DMS114 treated with DMSO at 0.1 percent for 48 hours (cell line): ENCODE data around the gene TFAP2A.

ENCODE experiments used
- DNase-seq: peaks from one replicate; lab custom pipeline; 2025; ENCODE audit not compliant: unreplicated experiment; lab: John Stamatoyannopoulos, UW

Gene TFAP2A

DNA sequence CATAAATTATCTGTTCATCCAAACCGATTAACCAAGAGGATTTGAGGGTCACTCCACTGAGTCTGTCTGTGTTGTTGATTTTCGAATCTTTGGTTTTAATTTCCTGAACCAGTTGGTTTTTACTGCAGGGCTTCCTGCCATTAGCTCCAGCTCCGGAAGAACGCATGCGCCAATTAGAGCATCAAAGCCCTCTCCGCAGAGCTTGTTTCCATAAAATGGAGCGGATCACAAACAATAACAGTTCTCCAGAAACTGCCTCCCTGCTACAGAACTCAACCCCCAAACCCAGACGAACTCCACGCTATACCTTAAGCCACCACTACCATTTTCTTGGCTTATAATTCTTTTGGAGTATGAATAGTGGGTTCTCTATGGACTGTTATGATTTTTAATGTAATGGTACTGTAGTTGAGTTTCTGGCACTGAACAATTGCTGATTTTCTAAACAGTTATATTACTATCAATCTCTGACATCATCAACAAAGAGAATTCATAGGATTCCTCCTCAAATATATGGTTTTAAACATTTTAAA lies 13.8 kb downstream of the TFAP2A start:
- no peak for DNase-seq

DNA sequence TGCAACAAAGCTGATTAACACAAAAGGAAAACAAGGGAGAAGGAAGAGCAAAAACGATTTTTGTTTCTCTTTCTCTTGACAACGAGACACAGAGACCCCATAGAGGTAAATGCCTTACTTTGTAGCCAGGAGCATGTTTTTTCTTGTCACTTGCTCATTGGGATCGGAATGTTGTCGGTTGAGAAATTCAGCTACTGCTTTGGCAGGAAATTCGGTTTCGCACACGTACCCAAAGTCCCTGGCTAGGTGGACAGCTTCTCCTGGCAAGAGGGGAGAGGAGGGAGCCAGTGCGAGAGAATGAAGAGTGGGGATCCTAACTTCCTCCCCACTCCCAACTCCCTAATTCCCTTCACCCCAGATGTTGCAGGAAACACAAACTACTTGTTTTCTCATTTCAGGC lies 14.5 kb downstream of the TFAP2A start:
- DNase-seq, result no peak

DNA sequence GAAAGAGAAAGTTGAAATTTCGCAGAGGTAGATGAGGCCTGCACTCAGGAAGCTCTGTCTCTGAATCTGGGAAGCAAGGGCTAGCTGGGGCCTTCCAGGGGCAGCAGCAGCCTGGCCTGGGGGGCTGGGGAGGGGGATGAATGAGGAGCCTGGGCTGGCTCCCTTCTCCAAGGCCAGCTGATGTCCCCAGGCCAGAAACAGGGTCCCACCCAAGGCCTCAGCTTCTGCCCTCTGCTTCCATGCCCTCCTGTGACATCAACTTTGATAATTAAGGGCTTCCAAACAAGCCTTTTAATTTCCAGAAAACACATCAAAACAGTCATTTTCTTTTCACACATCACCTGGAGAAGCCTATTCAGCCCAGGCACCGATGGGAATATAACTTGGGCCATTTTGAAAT lies 15.4 kb downstream of the TFAP2A start:
- no peak for DNase-seq

DNA sequence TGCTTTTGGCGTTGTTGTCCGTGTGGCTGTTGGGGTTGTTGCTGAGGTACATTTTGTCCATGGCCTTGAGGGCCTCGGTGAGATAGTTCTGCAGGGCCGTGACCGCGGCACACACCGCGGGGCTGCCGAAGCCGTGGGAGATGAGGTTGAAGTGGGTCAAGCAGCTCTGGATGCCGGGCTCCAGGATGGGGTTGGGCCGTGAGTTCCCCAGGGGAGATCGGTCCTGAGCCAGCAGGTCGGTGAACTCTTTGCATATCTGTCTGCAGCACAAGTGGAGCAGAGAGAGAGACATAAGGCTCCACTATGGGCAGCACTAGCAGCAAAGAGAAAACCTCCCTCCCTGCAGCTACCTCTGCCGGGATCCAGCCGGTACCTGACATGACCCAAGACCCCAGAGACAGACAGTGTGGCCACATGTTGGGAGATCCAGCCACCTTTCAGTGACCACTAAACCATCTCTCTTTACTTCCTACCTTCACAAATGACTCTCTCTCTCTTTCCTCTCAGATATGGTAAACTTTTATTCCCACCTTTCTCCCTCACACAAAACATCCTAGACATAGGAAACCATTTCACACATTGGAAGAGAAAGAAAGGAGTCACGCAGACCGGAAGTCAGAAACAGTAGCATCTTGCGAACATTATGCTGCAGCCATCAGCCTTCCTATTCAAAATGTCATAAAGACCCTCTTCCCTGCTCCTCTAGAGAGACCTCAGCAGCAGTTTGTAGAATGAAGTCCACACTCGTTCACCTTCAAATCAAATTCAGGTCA lies 16.2 kb downstream of the TFAP2A start:
- no peak for DNase-seq

DNA sequence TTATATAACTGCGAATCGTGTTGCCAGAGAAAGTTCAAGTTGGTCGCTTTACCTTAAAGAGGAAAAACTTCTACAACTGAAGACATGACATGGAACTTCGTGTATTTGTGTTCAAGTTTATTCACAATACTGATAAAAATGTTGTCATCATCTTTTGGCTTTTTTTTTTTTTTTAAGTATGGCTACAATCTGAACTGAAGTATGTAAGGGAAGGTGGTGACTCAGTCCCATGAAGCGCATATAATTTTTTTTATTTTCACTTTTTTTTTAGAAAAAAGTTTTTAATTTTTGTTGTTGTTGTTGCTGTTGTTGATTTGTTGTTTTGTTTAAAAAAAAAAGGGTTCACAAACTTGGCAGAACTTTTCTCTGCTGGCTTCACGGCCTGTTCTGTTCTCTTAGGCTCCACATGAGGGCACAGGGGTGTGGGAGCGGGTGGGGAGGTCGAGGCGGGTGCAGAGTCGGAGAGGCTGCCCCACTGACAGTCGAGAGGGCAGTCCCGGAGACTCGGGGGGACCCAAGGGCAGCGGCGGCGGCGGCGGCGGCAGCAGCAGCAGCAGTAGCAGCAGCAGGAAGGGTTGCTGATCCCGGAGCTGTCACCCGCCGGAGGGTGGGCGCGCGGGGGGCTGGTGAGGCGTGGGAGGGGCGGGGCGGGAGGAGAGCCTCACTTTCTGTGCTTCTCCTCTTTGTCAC lies 17.0 kb downstream of the TFAP2A start:
- DNase-seq, result no peak

DNA sequence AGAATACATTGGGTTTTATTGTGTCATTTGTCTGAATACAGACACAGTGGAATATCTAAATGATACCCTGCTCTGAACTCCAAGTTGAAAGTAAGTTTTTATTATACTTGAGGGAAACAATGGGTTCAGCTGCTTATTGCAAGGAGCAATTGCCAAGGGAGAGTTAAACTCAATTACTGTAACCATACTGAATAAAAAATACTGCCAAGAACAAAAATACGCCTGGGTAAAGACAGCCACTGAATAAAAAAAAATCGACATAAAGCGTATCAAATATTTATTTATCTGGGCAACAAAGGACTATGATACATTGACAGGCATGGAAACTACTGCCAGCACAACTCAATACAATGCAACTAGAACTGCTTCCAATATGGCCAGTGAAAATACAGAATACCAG lies 18.1 kb downstream of the TFAP2A start:
- no peak for DNase-seq

DNA sequence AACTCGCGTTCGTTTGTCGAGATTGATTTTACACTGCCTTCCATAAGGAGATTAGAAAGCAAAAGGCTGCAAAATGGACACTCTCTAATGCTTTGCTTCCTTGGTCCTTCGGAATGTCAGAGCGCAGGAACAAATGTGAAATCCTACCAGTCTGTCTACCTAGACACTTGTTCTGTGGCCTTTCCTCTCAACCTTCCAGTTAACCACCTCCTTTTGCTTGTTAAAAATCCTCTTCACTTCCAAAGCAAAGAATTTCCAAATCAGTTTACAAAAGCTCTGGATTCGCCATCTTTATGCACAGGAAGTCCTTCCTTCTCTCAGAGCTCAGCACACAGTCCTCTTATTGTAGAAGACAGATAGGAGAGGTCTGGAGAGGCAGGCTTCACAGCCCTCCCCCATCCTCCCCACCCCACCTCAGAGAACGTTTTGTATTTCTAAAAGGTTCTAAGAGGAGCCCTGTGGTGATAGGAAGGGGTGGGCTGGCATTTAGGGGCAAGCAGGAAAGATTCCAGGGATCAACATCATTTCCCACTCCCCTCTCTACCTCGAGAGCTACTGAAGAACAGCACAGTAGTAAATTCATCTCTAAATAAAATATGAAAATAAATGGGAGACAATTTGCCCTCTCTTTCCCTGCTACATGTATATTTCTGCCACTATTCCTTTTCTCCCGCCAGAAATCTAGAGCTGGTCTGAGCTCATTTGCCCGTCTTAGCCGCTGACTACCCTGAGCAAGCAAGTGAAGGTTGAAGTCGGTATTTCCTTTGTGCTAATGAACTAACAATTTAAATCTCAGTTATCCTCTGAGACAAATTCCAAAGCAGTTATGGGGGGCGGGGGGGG lies 18.9 kb downstream of the TFAP2A start:
- DNase-seq, result peak; percentile 51

DNA sequence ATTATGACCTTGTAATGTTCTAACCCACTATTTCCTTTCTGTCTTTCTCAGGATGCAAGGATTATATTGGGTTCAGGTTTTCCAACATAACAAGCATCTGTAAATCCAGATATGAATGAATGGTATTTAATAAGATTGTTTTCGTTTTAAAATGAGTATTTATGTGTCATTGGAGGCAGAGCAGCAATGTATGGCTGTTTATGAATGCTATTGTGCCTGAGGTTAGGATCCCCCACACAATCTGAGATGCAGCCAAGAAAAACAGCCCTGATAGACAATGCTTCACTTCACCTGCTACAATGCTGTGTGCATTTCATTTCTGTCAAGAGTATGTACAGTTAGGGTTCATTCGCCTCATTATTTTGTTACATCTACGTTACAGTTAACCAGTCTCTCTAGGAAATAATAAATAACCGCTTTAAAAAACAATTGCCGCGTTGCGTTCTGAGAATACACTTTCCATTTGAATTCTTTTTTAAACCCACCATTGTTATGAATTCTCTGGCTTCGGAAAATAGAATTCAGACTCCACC lies 19.6 kb downstream of the TFAP2A start:
- peak; percentile 32 for DNase-seq

DNA sequence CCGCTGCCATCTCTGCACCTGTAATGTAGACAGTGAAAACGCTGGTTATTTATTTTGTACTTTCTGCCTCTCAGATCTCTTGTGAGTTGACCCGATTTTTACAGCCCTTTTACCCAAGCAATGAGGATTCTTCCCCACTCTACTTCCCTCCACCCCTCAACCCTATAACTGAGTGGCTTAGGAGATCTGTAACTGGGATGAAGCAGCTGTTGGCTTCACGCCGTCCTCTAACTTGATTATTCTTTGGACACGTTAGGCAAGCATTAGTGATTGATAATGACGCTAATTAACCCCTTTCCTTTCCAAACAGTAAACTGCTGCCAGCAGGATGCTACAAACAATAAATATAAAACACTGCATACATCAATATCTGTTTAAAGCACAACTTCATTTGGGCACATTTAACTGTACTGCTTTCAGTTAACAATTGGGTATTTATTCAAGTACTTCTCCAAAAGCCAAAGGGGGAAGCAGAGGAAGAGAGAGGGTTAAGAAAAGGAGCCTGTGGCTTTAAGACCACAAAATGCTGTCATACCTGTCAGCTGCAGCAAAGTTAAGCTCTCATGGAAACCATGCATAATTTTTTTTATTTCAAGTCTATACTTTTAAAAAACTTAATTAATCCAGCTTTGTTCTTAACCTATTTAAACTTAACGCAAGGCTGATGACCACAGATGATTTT lies 21.2 kb downstream of the TFAP2A start:
- DNase-seq, result no peak

DNA sequence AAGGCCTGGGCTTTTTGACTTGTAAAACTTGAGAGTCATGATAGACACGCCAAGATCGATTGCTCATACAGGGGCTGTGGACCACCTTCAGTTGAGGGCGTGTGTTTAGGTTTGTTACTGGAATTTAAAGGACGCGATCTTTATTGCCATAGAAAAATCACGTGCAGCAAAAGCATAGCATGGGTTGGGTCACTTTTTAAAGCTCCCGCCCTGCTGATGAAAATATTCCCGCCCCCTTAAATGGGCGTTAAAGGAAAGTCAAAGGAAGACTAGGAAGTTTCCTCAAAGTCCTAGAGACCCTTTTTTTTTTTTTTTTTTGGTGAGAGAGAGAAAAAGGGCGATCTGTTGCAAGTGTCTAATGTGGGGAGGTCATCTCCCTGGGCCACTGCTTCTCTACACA lies 23.1 kb downstream of the TFAP2A start:
- no peak for DNase-seq

DNA sequence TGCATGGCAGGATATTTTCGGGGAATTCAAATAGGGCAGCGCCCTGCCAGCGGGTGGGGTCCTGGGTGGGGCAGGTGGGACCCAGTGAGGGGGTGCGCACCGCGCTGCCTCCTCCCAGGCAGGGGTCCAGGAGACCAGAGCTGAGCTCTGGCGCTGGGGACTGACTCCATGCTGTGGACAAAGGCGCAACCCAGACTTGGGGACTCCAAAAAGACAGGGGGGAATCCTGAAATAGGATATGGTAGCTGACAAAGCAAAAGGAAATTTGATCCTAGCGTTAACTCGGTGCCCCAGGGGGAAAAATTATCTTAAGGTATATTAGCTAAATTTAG lies 23.6 kb downstream of the TFAP2A start:
- no peak for DNase-seq

DNA sequence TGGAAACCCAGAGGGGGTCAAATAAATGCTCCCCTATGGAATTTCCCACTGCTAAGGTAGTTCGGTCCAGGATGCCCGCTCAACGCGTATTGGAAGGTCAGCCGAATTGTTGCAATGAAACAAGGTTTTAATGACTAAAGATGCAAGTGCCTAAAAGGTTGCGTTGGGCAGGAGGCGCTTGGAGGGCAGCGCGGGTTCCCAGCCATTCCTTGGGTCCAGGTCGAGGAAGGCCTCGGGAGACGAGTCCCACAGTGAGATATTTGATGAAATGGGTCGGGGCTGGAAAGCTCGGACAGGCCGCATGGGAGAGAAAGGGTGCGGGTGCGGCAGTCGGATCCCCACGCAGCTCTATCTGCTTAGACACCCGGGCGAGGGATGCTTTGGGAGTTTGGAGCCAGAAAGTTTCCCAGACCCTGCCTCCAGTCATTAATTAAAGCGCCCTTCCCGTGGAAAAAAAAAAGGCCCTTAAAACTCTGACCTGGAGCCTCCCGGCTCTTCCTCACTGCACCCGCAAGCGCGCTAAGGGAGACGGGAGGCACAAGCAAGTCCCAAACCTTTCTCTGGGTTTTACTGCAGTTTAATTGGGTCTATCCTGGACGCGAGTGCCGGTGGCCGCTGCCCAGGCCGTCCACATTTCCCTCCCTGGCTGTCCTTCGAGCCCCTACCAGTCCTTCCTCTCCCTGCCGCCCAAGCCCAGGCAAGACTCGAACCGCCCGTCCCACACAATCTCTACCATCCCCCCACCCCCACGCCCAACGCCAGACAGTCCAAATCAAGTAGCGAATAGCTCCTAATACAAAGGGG lies 24.2 kb downstream of the TFAP2A start:
- DNase-seq, result no peak

DNA sequence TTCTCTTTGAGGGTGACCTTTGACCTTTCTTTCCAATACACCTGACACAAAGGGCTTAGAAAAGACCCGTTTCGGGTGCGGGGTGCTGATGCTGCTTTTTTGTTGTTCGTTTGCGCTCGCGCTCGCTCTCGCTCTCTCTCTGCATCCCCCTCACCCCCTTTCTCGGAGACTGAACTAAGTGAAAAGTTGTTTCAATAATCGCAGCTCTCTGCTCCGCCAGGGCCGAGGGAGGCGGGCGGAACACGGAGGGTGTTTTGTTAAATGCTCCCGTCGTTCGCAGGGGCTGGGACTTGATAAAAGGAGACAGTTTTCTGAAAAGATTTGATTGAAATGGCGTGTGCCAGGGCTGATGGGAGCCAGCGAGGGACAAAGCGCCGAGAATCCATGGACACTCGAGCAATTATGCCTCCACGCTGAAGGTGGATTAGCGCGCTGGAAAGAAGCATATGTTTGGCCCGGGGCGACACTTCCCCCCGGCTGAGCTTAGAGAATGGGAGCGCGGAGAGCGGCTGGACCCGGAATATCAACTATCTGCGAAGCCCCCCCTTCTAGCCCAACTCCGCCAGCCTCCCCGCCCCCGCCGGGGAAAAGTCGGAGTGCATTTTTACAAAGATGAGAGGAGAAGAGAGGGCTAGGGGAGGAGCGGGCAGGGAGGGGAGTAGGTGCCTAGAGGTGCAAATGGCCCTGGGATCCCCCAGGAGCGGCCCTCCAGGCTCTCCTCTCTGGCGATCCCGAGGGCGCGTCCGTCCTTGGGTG lies 25.0 kb downstream of the TFAP2A start:
- no peak for DNase-seq

DNA sequence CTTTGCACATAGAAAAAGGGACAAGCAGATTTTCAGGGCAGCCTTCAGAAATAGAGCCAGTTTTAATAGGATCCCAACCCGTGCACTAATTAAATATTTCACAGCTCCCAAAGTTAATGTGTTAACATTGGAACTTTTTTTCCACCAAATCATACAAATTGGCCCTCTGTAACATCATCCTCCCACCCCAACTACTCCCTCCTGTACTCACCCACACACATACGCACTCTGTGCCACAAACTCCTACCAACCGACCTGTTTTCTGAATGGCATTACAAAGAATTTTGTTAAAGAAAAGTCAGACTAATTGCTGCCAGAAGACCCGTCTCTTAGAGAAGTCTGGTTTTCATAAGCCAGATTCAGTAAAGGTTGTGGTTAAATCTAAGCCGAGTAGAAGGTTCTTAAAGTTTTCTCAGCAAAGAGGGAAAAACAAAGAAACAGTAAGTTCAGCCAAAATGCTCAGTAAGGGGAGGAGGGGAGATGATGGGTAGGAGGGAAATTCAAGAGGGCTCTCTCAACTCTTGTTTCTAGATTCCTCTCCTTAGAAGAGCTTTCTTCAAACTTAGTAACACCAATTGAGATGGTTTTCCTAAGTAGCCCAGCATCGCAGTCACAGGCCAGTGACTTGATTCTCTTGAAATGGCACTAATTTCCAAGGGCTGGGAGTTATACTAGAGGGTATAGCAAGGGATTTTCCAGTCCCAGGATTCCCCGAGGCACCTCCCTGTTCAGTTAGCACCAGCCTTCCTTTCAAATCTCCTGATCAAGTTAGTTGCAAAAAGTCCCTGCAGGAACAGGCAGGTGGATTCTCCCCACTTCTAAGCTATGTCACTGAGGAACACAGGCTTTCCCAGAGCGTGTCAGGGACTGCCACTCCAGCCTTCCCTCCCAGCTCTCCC lies 27.9 kb downstream of the TFAP2A start:
- no peak for DNase-seq

DNA sequence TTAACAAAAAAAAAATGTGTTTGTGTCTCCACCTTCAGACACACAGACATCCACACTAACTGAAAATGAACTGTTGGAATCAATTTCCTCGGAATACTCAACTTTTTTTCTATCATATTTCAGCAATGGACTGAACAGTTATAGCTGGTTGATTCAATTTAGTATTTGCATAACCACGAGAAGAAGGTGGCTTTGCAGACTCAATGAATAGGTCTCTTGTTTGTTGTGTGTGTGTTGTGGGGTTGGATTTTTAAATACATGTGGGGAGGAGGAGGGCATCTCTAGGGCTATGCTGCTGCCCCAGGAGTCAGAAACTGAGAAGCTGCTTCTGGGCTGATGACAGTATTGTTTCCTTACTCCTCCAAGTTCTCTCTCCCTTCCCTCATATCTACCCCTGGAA lies 28.7 kb downstream of the TFAP2A start:
- no peak for DNase-seq

DNA sequence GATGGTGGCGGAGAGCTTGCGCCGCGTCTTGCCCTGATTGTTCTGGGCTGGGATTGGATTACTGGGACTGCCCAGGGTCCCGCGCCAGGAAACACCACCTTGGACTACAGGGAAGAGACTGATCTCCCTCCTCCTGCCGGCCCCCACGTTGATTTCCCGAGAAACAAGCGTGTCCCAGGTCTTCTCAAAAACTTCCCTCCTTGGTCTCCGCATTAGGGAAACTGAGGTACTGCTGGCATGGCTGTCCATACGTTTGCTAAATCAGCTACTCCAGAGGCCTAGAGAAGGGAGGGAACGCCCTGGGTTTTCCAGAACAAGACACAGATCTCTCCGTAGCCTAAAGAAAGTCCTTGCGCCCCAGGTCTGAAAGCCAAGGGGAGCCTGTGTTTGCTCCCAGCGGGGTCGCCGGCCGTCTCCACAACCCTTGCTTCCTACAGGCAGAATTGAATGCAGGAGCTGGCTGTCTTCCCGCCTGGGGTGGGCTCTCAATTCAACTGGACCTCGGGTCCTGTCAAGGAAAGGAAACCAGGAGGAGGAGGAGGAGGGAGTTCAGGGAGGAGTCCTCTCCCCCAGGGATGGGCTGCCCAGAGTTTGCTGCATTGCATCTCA lies 29.2 kb downstream of the TFAP2A start:
- DNase-seq, result no peak

DNA sequence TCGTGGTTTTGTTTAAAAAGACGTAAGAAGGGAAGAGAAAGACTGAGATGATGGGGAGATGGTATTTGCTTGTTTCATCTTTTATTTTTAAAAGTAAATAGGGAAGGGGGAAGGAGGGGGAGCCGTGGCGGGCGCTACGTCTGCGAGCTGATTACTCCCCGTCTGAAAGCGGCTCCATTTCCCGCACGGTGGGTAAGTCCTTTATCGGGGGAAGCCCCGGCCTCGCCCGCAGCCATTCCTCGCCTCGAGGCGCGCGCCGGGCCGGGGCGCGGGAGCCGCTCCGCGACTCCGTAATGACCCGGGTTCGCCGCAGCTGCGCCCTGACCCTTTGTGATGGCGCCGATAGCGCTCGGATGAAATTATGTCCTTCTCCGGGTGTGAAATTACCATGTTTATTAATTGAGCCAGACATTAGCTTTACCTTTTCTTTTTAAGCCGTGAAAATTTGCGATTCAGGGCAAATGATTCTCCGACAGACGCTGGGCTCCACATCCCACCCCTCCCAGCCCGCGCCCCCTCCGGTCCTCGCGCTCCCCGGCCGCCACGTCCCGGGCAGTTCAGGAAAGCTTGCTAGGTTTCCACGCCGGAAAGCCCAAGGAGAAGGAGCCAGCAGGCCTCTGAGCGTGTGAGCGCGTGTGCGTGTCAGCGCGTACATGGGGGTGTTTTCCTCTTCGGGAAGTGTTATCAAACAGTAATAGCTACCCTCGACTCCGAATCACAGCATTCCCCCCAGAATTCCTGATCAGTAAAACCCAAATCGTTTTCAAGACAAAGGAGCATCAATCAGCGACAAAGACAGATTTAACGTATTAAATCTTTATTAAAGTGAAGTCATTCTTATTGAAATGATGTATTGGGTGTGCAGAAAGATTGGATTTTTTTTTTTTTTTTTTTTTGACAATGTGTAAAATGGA lies 30.0 kb downstream of the TFAP2A start:
- DNase-seq, result no peak
